ENCODE measurements around the gene CYB561D1.

CYB561D1 gene

DNA sequence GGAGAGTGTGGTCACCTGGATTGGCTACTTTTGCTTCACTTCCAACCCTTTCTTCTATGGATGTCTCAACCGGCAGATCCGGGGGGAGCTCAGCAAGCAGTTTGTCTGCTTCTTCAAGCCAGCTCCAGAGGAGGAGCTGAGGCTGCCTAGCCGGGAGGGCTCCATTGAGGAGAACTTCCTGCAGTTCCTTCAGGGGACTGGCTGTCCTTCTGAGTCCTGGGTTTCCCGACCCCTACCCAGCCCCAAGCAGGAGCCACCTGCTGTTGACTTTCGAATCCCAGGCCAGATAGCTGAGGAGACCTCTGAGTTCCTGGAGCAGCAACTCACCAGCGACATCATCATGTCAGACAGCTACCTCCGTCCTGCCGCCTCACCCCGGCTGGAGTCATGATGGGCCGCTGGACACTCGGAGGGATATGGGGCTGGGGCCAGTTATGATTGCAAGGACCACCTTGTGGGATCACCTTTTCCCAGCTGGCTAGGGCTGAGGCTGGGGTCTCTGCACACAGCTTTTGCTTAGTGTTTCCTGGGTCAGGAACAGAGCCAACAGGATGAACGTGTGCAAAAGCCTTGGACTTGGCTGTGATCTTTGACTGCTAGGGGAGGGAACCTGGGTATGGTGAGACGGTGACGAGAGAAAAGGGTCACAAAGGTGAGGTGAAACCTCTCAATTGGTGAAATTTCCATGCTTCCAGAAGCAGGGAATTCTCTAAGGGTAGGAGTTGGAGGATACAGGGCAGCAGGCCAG lies 50.3 kb downstream of the CYB561D1 start:
- no peak for DNase-seq (ENCODE audit: extremely low read depth, low read depth)
- TF ChIP-seq, protein P1, sequence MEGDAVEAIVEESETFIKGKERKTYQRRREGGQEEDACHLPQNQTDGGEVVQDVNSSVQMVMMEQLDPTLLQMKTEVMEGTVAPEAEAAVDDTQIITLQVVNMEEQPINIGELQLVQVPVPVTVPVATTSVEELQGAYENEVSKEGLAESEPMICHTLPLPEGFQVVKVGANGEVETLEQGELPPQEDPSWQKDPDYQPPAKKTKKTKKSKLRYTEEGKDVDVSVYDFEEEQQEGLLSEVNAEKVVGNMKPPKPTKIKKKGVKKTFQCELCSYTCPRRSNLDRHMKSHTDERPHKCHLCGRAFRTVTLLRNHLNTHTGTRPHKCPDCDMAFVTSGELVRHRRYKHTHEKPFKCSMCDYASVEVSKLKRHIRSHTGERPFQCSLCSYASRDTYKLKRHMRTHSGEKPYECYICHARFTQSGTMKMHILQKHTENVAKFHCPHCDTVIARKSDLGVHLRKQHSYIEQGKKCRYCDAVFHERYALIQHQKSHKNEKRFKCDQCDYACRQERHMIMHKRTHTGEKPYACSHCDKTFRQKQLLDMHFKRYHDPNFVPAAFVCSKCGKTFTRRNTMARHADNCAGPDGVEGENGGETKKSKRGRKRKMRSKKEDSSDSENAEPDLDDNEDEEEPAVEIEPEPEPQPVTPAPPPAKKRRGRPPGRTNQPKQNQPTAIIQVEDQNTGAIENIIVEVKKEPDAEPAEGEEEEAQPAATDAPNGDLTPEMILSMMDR (IDR thresholded peaks at IDR 0.05; ENCODE audit: low read depth, low read length), result no peak

DNA sequence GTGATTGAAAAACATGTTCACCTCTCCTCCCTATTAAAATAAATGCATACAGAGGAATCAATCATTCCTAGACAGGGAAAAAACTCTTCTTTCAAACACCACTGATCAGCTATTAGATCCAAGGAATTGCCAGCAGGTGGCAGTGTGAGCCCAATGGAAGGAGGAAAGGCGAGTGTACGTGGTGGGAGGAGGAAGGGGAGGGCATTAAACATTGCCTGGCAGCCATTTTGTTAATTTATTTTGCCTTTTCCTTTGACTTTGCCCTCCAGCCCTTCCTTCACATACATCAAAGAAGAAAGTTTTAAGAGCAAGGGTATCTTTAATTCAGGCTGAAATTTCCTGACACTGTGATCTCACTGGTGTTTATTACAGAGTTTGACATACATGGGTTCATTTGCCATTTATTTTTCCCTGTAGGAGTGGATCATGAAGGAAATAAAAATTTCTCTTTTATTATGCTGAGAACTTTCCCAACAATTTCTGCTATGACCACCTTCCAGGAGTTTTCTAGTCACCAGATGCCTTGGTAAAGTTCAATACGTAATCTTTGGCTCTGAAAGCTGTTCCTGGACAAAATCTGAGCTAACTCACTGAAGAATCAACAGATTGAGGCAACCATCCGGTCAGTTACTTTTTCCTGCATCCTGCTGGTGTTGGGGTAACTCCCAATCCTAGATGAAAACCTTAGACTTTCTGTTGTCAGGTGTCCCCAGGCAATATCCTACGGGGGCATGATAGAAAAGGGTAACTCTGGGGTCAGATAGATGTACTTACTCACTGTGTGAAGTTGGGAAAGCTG lies 52.6 kb downstream of the CYB561D1 start:
- TF ChIP-seq, protein P1 (IDR thresholded peaks at IDR 0.05; ENCODE audit: low read depth, low read length), result peak; percentile 74
- peak; percentile 70 for DNase-seq (ENCODE audit: extremely low read depth, low read depth)

DNA sequence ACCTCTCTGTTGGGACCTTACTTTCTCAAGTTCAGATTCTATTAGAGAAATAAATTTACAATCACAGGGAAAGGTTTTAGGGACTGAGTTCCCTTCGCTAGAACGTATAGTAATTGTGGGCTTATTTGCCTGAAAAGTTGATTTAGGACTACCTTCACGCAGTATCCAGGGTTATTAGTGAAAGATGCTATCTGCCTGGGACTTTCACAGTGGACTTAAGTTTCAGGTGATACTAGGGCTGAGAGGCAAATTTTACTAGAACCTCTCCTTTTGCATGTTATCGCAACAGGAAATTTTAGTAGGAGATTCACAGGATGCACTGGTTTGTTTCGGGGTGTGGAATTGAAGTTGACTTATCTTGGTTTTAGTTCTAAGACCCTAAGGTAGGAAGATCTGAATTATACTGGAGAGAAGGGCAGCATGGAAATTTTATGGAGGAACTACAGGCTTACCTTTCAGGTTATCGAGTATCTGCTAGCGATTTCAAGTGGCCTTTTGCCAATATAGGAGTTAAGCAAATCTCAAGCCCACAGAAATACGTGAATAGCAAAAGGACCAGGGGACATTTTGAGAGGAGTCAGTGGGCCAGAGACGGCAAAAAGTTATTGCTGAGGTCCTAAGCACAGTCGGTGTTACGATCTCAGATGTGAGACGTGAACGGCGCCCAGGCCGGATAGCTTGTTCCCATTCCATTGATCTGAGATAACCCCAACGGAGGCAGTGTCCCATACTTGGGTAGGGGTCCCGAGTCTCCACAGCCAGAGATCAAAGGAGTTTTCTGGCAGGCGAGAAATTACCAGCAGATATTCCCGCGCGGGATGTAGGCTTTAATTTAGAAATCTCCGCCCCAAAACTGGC lies 53.8 kb downstream of the CYB561D1 start:
- no peak for DNase-seq (ENCODE audit: extremely low read depth, low read depth)

DNA sequence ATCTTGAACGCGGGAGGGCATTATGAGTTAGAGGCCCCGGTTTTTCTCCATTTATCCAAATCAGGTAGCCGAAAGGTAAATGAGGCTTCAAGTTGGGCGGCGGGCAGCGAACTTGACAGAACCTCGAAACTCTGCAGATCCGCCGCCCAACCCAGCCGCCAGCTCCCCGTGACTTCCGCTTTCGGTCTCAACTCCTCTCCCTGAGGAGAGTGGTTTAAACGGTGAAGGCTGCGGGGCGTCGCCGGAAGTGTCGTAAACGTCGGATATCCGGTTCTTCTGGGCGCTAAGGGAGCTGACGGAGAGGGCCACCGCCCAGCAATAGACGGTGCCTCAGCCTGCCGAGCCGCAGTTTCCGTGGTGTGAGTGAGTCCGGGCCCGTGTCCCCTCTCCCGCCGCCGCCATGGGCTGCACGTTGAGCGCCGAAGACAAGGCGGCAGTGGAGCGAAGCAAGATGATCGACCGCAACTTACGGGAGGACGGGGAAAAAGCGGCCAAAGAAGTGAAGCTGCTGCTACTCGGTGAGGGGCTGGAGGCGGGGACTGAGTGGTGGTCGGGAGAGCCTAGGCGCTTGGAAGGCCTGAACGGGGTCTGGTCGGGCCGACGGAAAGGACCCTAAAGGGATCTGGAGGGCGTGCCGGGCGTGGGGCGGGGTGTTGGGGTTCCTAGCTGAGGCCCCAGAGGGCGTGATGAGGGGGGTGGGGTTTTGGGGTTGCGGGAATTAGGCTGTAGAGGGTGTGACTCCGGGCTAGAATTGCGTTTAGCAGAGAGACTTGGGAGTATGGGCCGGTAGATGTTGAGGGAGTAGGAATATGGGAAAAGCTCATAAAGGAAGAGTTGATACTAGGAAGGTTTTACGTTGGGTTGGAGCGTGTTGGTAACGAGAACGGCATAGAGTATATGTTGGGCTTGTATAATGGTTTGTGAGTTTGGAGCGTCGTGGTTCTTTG lies 54.7 kb downstream of the CYB561D1 start, which contains the start of gene GNAI3:
Gene GNAI3, plus strand, starts transcription at position 295 of the 947 bp plus-strand sequence. Its CDS starts 106 bp downstream, at position 401.
- DNase-seq (ENCODE audit: extremely low read depth, low read depth), result peak; percentile 90
- TF ChIP-seq, protein P1 (IDR thresholded peaks at IDR 0.05; ENCODE audit: low read depth, low read length), result no peak

More for the DNA sequence above, 53.8 kb downstream of the CYB561D1 start:
- TF ChIP-seq, protein P1 (IDR thresholded peaks at IDR 0.05; ENCODE audit: low read depth, low read length), result no peak

Data from AG09319 (cell line).